RPMI7951 (cell line): ENCODE data around the gene LARGE2. TPM values are rescaled to one million over a fixed set of nuclear protein-coding genes. Genes with fewer than 3 reads are reported as not detected.
"Not testable (repeated sequence)": the region's sequence is repeated elsewhere in the genome, so short reads cannot be mapped to it uniquely, and the experiment has no call there.

Experiments used
- DNase-seq: peaks from one replicate; pipeline ENCODE4 v3.0.0-alpha.2; 2012; ENCODE audit warnings: low read depth
- total RNA-seq: library from RNA; depleted of rRNA; stranded (reverse); fragments of >200 nt; shearing (Covaris generic); gene quantifications from 2 replicates; pipeline ENCODE4 v1.2.3, GENCODE V29; 2014

LARGE2 gene
- total RNA-seq, 1 experiment from 2014 or later, result 0.12 TPM

GRCh38 chr11:45895553-45896259 is 26.8 kb upstream of the LARGE2 start:
- no peak for DNase-seq

- no peak for DNase-seq
These were observed 26.0 kb upstream of the LARGE2 start for GRCh38 chr11:45896422-45896984.

- DNase-seq, result no peak
These were observed 24.9 kb upstream of the LARGE2 start for GRCh38 chr11:45897556-45897955.

GRCh38 chr11:45899086-45899447 is 23.4 kb upstream of the LARGE2 start:
- DNase-seq, result no peak

GRCh38 chr11:45899448-45900174 is 22.8 kb upstream of the LARGE2 start:
- peak; percentile 81 for DNase-seq

- peak; percentile 13 for DNase-seq
These were observed 22.2 kb upstream of the LARGE2 start for GRCh38 chr11:45900175-45900800.

GRCh38 chr11:45900916-45901617 is 21.4 kb upstream of the LARGE2 start:
- DNase-seq, result no peak

GRCh38 chr11:45901626-45902025 is 20.8 kb upstream of the LARGE2 start:
- no peak for DNase-seq

- no peak for DNase-seq
These were observed 19.7 kb upstream of the LARGE2 start for GRCh38 chr11:45902452-45903380.

GRCh38 chr11:45904309-45904915 is 18.0 kb upstream of the LARGE2 start:
- DNase-seq, result no peak

GRCh38 chr11:45905095-45905494 is 17.4 kb upstream of the LARGE2 start:
- DNase-seq, result no peak

- DNase-seq, result not testable (repeated sequence)
These were observed 16.9 kb upstream of the LARGE2 start for GRCh38 chr11:45905576-45905975.

GRCh38 chr11:45906096-45906682 is 16.3 kb upstream of the LARGE2 start:
- no peak for DNase-seq

- no peak for DNase-seq
These were observed 15.4 kb upstream of the LARGE2 start, which contains the start of gene FREY1 for GRCh38 chr11:45906965-45907611. TSS of gene FREY1 (minus strand) at chr11:45907271. CDS start at chr11:45907245, 26 bp downstream.

GRCh38 chr11:45907911-45908370 is 14.5 kb upstream of the LARGE2 start:
- DNase-seq, result no peak

GRCh38 chr11:45909594-45910475 is 12.6 kb upstream of the LARGE2 start:
- no peak for DNase-seq

- DNase-seq, result no peak
These were observed 11.8 kb upstream of the LARGE2 start for GRCh38 chr11:45910623-45911022.

GRCh38 chr11:45913514-45913913 is 8.9 kb upstream of the LARGE2 start:
- DNase-seq, result no peak
